ENCODE data around the gene CBFA2T3. TPM values are rescaled to one million over a fixed set of nuclear protein-coding genes. Genes with fewer than 3 reads are reported as not detected.

CBFA2T3 gene
- total RNA-seq, 3 donors from 2014 or later: 1.0 to 2.0 (median 1.3) TPM

DNA sequence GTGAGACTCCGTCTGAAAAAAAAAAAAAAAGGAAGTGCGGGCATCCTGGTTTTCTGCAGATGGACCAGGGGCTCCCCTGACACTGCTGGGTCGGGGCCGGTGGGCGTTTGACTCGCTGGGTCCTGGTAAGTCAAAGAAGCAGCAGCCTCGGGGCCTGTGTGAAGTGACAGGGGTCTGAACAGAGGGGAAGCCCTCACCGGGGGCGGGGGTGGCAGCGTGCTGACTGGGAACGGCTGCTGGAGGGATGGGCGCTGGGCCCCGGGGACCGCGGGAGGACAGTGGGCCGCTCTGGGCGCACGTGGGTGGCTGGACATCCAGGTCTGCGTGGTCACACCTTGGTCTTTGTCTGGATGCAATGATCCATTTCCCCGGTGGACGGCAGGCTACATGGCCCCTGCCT lies 128.4 kb downstream of the CBFA2T3 start:
- peaks cover 3% of the 10 kb centered on the region for H3K36me3 Mint-ChIP-seq (ENCODE audit: insufficient read depth)
- DNase-seq: no peak
- no peak overlapping the region for H3K4me3 Mint-ChIP-seq
- no peaks in the 10 kb centered on the region for H3K9me3 Mint-ChIP-seq
- no peaks in the 10 kb centered on the region for H3K27me3 Mint-ChIP-seq (ENCODE audit: low read depth)
- peaks cover 3% of the 10 kb centered on the region for H3K4me1 Mint-ChIP-seq (ENCODE audit: low read depth)
- ATAC-seq: no peak

DNA sequence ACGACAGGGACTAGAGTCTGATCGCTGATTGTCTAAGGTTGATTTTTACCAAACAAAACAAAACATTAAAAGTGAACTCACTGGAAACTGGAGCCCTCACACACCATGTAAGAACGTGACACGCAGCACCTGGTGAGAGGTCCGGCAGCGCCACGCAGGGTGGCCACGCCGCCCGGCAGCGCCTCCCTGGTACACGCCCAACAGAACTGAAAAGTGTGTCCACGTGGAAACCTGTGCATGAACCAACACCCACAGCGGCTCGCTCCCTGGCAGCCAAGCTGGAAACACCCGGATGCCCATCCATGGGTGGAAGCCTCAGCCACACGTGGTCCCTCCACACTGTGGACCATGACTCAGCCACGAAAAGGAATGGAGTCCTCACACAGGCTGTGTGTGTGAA lies 129.4 kb downstream of the CBFA2T3 start:
- no peak for DNase-seq
- Mint-ChIP-seq H3K4me1 (ENCODE audit: low read depth) (peaks cover 3% of the 10 kb centered on the region), H3K27me3 (ENCODE audit: low read depth) (no peaks in the 10 kb centered on the region)

DNA sequence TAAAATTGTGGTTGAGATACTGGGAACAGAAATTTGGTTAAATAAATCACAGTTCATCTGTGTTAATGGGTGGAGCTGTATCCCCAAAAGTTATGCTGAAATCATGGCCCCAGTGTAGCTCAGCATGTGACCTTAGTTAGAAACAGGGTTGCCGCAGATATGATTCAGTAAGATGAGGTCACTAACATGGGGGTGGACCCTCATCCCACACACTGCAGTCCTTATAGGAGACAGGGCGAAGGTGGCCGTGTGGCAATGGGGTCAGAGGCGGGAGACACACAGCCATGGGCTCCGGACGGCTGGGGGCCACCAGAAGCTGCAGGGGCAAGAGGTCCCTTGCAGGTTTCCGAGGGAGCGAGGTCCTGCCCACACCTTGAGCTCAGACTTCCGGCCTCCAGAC lies 130.9 kb downstream of the CBFA2T3 start:
- ATAC-seq (no peak), DNase-seq (no peak)
- Mint-ChIP-seq H3K36me3 (ENCODE audit: insufficient read depth) (peaks cover 3% of the 10 kb centered on the region), H3K9me3 (no peaks in the 10 kb centered on the region), H3K4me1 (ENCODE audit: low read depth) (no peaks in the 10 kb centered on the region), H3K4me3 (no peak overlapping the region), H3K27me3 (ENCODE audit: low read depth) (no peaks in the 10 kb centered on the region)

More for the DNA sequence above, 129.4 kb downstream of the CBFA2T3 start:
- no peak for ATAC-seq
- Mint-ChIP-seq H3K36me3 (ENCODE audit: insufficient read depth) (peaks cover 3% of the 10 kb centered on the region), H3K9me3 (no peaks in the 10 kb centered on the region), H3K4me3 (no peak overlapping the region)

DNA sequence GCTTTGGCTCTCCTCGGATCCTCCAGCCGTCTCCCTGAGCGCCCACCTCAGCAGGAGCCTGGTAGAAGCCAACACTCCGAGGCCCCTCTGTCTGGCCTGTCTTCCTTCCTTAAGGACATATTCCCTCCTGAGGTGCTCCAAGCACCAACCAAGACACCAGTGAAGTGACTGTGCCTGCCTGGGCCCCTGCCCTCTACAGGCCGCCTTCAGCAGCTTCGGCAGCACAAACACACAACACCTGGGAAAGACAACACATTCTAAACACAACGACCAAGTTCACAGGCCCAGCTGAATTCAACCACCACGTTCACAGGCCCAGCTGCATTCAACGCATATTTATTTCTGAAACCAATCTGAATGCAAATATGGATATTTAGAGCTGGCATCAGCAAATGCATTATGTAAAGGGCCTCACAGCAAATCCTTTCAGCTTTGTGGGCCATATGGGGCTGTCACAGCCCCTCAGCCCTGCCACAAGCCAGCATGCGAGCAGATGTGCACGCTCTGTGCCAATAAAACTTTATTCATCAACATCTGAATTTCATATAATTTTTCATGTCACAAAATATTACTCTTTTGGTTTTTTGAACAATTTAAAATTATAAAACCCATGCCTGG lies 132.5 kb downstream of the CBFA2T3 start:
- H3K4me1 Mint-ChIP-seq (ENCODE audit: low read depth): no peaks in the 10 kb centered on the region
- H3K27me3 Mint-ChIP-seq (ENCODE audit: low read depth): no peaks in the 10 kb centered on the region
- H3K9me3 Mint-ChIP-seq: no peaks in the 10 kb centered on the region
- no peaks in the 10 kb centered on the region for H3K36me3 Mint-ChIP-seq (ENCODE audit: insufficient read depth)
- DNase-seq: no peak
- no peak overlapping the region for H3K4me3 Mint-ChIP-seq
- ATAC-seq: no peak

DNA sequence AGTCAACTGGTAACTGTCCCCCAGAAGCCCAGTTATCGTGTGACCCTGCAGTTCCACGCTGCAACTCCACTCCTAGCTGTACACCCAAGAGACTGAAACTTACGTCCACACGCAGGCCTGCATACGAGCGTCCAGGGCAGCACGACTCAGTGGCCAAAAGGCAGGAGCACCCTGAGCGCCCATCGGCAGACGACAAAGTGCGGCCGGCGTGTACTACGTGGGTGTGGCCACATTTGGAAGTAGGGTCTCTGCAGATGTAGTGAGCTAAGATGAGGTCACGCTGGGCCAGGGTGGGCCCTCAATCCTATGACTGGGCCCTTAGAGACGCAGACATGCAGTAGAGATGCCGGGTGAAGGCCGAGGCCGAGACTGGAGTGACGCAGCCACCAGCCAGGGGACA lies 133.8 kb downstream of the CBFA2T3 start:
- H3K9me3 Mint-ChIP-seq: no peaks in the 10 kb centered on the region

DNA sequence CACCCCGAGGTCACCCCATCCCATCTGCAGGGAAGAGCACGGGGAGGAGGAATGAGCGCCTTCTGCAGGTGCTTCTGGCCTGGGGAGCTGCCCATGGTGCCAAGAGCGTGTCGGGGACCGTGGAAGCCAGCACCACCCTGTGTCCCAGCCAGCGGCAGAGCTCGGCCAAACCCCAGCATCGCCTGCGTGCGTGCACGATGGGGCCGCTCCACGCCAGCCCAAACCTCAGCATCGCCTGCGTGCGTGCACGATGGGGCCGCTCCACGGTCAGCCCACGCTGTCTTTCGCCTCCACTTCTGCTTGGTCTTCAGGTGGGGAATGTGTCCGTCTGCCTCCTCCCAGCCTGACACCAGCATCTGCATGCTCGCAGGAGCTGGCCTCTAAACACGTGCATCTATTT lies 134.2 kb downstream of the CBFA2T3 start:
- H3K36me3 Mint-ChIP-seq (ENCODE audit: insufficient read depth): no peaks in the 10 kb centered on the region
- no peaks in the 10 kb centered on the region for H3K9me3 Mint-ChIP-seq

More for the DNA sequence above, 133.8 kb downstream of the CBFA2T3 start:
- DNase-seq (no peak), ATAC-seq (no peak)
- no peaks in the 10 kb centered on the region for H3K4me1 Mint-ChIP-seq (ENCODE audit: low read depth)
- no peaks in the 10 kb centered on the region for H3K36me3 Mint-ChIP-seq (ENCODE audit: insufficient read depth)
- no peak overlapping the region for H3K4me3 Mint-ChIP-seq
- H3K27me3 Mint-ChIP-seq (ENCODE audit: low read depth): no peaks in the 10 kb centered on the region

DNA sequence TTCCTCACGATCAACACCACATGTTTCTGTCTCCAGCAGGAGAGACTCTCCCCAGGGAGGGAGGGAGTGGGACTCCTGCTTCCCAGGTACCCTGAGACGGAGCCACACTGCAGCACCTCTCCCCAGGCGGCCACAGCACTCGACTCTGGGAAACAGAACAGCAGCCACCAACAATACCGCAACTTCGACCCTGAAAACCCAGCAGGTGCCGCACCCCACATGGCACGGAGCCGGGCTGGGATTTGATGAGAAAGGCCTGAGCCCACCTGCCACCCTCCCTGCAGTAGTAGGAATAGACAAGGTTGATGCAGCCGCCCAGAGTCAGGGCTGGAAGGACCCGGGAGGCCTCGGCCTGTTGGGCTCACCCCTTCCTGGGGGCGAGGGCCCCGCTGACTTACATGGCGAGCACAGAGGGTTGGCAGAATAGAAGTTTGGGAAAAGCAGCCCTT lies 134.7 kb downstream of the CBFA2T3 start:
- H3K4me3 Mint-ChIP-seq: no peak overlapping the region
- ATAC-seq (no peak), DNase-seq (no peak)
- no peaks in the 10 kb centered on the region for H3K9me3 Mint-ChIP-seq
- no peaks in the 10 kb centered on the region for H3K36me3 Mint-ChIP-seq (ENCODE audit: insufficient read depth)
- no peaks in the 10 kb centered on the region for H3K4me1 Mint-ChIP-seq (ENCODE audit: low read depth)
- H3K27me3 Mint-ChIP-seq (ENCODE audit: low read depth): no peaks in the 10 kb centered on the region

More for the DNA sequence above, 134.2 kb downstream of the CBFA2T3 start:
- no peak for DNase-seq
- Mint-ChIP-seq H3K27me3 (ENCODE audit: low read depth) (no peaks in the 10 kb centered on the region), H3K4me3 (no peak overlapping the region), H3K4me1 (ENCODE audit: low read depth) (no peaks in the 10 kb centered on the region)
- no peak for ATAC-seq

DNA sequence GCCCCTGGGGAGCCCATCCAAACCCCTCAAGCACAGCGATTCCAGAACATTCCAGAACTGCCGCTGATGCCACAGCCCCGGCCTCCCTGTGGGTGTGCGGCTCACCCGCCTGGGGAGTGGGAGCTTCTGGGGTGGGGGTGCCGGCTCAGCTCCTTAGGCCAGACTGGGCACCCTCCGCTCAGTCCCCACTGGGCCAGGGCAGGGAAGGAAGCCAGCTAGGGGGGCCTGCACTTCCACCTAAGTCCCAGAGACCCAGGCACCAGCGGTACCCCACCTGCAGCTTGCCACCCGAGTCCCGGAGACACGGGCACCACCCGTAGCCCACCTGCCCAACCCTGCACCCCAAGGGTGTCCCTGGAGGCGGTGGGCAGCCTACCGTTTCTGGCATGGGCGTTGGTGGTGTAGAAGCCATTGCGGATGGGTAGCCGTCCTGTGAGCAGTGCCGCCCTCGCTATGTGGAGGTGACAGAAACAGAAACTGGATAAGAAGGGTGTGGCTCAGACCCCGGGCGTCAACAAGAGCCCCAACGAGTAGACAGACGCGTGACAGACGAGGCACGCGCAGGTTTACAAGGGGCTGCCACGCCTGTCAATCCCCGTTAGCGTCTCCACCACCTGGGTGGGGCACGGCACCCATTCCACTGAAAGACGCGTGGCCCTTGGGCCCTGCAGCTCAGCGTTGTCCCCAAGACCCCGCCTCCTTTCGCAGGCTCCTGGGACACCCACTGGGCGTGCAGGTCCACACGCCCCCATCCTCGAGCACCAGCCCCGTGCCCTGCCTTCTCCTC lies 135.3 kb downstream of the CBFA2T3 start:
- ATAC-seq: no peak
- no peak for DNase-seq
- H3K27me3 Mint-ChIP-seq (ENCODE audit: low read depth): no peaks in the 10 kb centered on the region
- no peaks in the 10 kb centered on the region for H3K36me3 Mint-ChIP-seq (ENCODE audit: insufficient read depth)
- no peaks in the 10 kb centered on the region for H3K9me3 Mint-ChIP-seq
- no peaks in the 10 kb centered on the region for H3K4me1 Mint-ChIP-seq (ENCODE audit: low read depth)
- no peak overlapping the region for H3K4me3 Mint-ChIP-seq

DNA sequence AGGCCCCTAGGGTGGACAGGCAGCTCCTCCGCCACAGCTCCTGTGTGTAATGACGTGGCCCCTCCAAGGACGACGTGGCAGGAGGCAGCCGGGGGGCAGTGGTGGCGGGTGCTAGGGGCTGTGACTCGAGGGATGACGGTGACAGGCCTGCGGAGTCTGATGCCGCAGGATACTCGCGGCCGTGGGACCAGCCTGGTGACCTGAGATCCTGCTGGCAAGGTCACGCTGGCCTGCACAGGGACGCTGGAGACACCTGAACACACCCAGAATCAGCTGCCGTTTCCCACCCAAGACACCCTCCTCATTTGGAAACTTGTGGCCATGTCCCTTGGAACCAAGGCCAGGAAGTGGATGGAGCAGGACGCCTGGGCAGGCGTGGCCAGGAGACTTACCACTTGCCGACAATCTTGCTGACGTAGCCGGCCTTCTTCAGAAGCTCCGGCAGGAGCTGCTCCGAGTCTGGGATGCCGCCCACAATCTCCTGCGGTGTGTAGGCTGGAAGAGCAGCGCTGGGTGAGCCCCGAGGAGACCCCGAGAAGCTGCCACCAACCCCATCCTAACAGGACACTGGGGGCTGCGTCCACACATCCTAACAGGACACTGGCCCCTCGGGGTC lies 136.3 kb downstream of the CBFA2T3 start:
- no peaks in the 10 kb centered on the region for H3K27me3 Mint-ChIP-seq (ENCODE audit: low read depth)
- DNase-seq: no peak
- no peaks in the 10 kb centered on the region for H3K36me3 Mint-ChIP-seq (ENCODE audit: insufficient read depth)
- no peak overlapping the region for H3K4me3 Mint-ChIP-seq
- H3K9me3 Mint-ChIP-seq: no peaks in the 10 kb centered on the region
- ATAC-seq: no peak
- no peaks in the 10 kb centered on the region for H3K4me1 Mint-ChIP-seq (ENCODE audit: low read depth)

DNA sequence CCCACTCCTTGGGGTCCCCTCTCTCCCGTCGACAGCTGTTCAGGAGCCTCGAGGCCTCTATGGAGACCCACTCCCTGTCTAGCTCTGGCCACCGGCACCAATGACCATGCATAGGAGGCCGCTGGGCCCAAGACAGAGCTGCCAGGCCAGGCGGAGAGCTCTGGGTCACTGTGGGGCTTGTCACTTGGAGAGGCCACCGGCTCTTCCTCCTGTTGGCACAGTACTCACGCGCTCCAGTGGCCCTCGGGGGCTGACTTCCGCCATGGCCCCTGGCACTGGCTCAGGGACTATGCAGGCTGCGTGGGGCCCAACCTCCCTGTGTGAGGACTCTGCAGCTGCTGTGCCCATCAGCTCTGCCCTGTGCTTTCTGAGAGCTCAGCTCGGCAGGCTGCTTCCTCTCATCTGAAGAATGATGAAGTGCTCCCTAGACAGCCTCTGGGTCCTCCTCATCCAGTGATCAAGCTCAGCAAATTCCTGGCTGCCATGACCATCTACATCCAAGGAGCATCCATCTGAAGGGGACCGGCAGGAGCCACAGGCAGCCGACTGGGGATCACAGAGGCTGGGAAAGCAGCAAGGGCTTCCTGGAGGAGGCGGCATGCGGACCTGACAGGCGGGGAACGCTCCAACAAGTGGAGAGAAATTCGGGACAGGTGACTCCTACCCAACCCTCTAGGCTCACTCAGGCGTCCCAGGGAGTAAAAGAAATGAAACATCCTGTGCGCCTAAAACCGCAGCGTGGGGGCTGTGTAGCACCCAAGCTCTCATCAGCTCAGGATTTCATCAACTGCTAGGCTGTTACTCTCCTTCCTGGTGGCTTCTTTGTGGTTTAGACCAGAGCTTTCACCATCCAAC lies 137.0 kb downstream of the CBFA2T3 start:
- DNase-seq: no peak
- Mint-ChIP-seq H3K27me3 (ENCODE audit: low read depth) (no peaks in the 10 kb centered on the region), H3K9me3 (no peaks in the 10 kb centered on the region)

DNA sequence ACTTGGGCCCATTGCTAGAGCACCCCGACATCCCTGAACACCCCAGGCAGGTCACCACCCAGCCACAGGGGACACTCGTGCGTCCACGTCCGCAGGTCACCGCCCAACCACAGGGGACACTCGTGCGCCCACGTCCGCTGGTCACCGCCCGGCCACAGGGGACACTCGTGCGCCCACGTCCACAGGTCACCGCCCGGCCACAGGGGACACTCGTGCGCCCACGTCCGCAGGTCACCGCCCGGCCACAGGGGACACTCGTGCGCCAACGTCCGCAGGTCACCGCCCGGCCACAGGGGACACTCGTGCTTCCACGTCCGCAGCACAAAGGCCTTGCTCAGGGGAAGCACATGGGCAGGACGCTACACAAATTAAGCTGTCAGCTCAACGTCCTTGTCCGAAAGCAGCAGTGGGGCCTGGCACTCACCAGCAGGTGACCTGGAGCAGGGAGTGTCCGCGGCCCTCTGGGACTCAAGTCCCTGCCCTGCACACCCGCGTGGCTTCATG lies 137.9 kb downstream of the CBFA2T3 start:
- peaks cover 3% of the 10 kb centered on the region for H3K36me3 Mint-ChIP-seq (ENCODE audit: insufficient read depth)
- H3K4me1 Mint-ChIP-seq (ENCODE audit: low read depth): no peaks in the 10 kb centered on the region
- ATAC-seq (no peak), DNase-seq (no peak)
- H3K9me3 Mint-ChIP-seq: no peaks in the 10 kb centered on the region
- no peak overlapping the region for H3K4me3 Mint-ChIP-seq
- no peaks in the 10 kb centered on the region for H3K27me3 Mint-ChIP-seq (ENCODE audit: low read depth)

More for the DNA sequence above, 137.0 kb downstream of the CBFA2T3 start:
- ATAC-seq: no peak
- Mint-ChIP-seq H3K36me3 (ENCODE audit: insufficient read depth) (peaks cover 3% of the 10 kb centered on the region), H3K4me3 (no peak overlapping the region), H3K4me1 (ENCODE audit: low read depth) (no peaks in the 10 kb centered on the region)

DNA sequence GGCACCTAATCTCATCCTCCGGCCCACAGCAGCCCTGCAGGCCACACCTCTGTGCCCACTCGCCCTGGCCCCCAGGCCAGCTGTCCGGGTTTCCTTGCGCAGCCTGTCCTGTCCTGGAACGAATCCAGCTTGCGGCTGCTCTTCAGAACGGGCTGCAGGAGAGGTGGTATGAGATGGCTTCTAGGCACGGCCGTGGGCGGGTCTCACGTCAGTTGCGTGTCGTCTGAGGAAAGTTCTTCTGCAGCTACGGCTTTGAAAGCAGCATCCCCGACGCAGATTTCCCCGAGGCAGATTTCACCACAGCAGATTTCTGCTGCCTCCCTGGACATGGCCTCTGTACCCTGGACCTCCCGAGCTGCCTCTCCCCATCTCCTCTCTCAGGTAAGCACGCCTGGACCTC lies 138.4 kb downstream of the CBFA2T3 start:
- H3K4me1 Mint-ChIP-seq (ENCODE audit: low read depth): no peaks in the 10 kb centered on the region
- H3K27me3 Mint-ChIP-seq (ENCODE audit: low read depth): no peaks in the 10 kb centered on the region
- peaks cover 3% of the 10 kb centered on the region for H3K36me3 Mint-ChIP-seq (ENCODE audit: insufficient read depth)
- ATAC-seq: no peak
- H3K9me3 Mint-ChIP-seq: no peaks in the 10 kb centered on the region
- no peak overlapping the region for H3K4me3 Mint-ChIP-seq
- DNase-seq: no peak

DNA sequence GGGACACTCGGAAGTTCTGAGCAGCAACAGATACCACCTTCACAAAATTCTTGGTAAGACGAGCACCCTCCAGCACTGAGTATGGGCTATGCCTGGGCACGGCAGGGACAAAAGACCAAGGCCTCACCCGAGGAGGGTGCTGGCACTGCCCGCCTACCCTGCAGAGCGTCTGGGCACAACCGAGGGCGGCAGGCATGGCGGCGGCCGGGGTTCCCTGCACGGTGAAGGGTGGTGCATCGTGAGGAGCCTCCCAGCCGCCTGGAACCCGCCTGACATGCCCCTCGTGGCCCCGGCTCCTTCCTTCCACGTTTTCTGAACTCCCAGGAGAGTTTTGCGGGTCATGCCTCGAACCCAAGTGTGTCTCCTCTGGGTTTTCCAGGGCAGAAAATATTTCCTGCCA lies 139.2 kb downstream of the CBFA2T3 start:
- H3K4me3 Mint-ChIP-seq: no peak overlapping the region
- no peaks in the 10 kb centered on the region for H3K4me1 Mint-ChIP-seq (ENCODE audit: low read depth)
- H3K27me3 Mint-ChIP-seq (ENCODE audit: low read depth): no peaks in the 10 kb centered on the region
- DNase-seq: no peak
- H3K36me3 Mint-ChIP-seq (ENCODE audit: insufficient read depth): peaks cover 3% of the 10 kb centered on the region
- ATAC-seq: no peak
- H3K9me3 Mint-ChIP-seq: no peaks in the 10 kb centered on the region

DNA sequence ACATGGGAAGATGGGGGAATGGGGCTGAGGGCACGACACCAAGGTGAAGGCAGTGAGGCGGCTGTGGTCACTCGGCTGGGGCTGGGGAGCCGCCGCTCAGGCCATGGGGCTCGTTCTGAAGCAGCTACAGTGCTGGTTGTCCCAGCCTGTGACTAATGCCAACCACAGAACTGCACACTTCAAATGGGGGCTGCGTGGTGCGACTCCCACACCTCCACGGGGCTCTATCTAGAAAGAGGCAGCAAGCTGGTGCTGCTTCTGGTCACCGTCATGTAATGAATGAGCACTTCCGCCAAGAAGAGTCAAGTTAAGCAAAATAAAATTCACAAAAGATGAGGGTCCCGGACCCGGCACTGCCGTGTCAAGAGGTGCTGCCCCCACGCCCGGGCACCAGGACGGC lies 140.2 kb downstream of the CBFA2T3 start:
- no peak overlapping the region for H3K4me3 Mint-ChIP-seq
- H3K27me3 Mint-ChIP-seq (ENCODE audit: low read depth): no peaks in the 10 kb centered on the region
- H3K4me1 Mint-ChIP-seq (ENCODE audit: low read depth): no peaks in the 10 kb centered on the region
- DNase-seq (no peak), ATAC-seq (no peak)
- peaks cover 3% of the 10 kb centered on the region for H3K36me3 Mint-ChIP-seq (ENCODE audit: insufficient read depth)
- no peaks in the 10 kb centered on the region for H3K9me3 Mint-ChIP-seq
